Panc1 (cell line): Measurements from ENCODE around the gene CMTM3. TPM values are rescaled to one million over a fixed set of nuclear protein-coding genes. Genes with fewer than 3 reads are reported as not detected.

Experiments used
- ATAC-seq: fragments of 200-7000 bp; cut with Tn5 transposase; 2 replicates; pipeline ENCODE4 v1.9.1; 2020; ENCODE audit warnings: mild to moderate bottlenecking, moderate library complexity
- BruUV-seq: library from RNA; stranded (reverse); fragments of 400-500 nt; replicated peaks from 2 replicates; lab custom pipeline; 2021; lab: Mats Ljungman, UMichigan
- CTCF ChIA-PET: fragments of 300-600 bp; sonication (Branson Sonifier 250); formaldehyde crosslinking; loops from one replicate; lab custom pipeline; 2022; ENCODE audit warnings: antibody characterized with exemption; lab: Charles Lee
- POLR2A ChIA-PET: fragments of 300-600 bp; sonication (Branson Sonifier 250); formaldehyde crosslinking; loops from one replicate; lab custom pipeline; 2022; ENCODE audit warnings: antibody characterized with exemption; lab: Charles Lee
- DNase-seq: peaks from one replicate; pipeline ENCODE4 v3.0.0-alpha.2; 2010; ENCODE audit warnings: low read depth, low spot score
- H3K27ac ChIP-seq: 2 replicates; pipeline ENCODE4 v1.5.1; 2011; ENCODE audit warnings: mild to moderate bottlenecking, low read length, inconsistent platforms
- H3K27me3 ChIP-seq: fragments of 200-500 bp; sonication (Bioruptor generic); 2 replicates; pipeline ENCODE4 v1.6.0; 2014; ENCODE audit warnings: low read length, inconsistent platforms; ENCODE audit not compliant: control insufficient read depth, insufficient read depth
- H3K36me3 ChIP-seq: fragments of 200-500 bp; sonication (Bioruptor generic); 2 replicates; pipeline ENCODE4 v1.5.1; 2014; ENCODE audit warnings: inconsistent platforms, mild to moderate bottlenecking, low read length, moderate library complexity; ENCODE audit not compliant: control insufficient read depth, insufficient read depth
- H3K4me1 ChIP-seq: 2 replicates; pipeline ENCODE4 v1.5.1; 2011; ENCODE audit warnings: inconsistent platforms, mild to moderate bottlenecking, low read length, moderate library complexity; ENCODE audit not compliant: control insufficient read depth, insufficient read depth
- H3K4me3 ChIP-seq, 2 experiments: 2 replicates each; pipeline ENCODE4 v1.5.1; 2011 to 2012; ENCODE audit warnings: low read depth in 2 of 2, low read length in 2 of 2, mild to moderate bottlenecking in 2 of 2, inconsistent platforms in 1 of 2, moderate library complexity in 1 of 2
- H3K9me3 ChIP-seq: fragments of 200-500 bp; sonication (Bioruptor generic); 2 replicates; pipeline ENCODE4 v1.5.1; 2014; ENCODE audit warnings: low read depth, mild to moderate bottlenecking, inconsistent platforms, low read length, moderate library complexity; ENCODE audit not compliant: control insufficient read depth, insufficient read depth
- POLR2AphosphoS5 ChIP-seq: IDR thresholded peaks from 2 replicates; pipeline ENCODE4 v1.6.1; 2012; ENCODE audit warnings: mild to moderate bottlenecking, low read depth, low read length, moderate library complexity
- SIN3A ChIP-seq: IDR thresholded peaks from 2 replicates; pipeline ENCODE4 v1.6.1; 2012; ENCODE audit warnings: low read depth, mild to moderate bottlenecking, low read length, moderate library complexity, borderline replicate concordance; ENCODE audit not compliant: insufficient read depth
- TCF7L2 ChIP-seq: IDR thresholded peaks from 2 replicates; pipeline ENCODE4 v1.6.1; 2011; ENCODE audit warnings: mild to moderate bottlenecking, low read depth, low read length, inconsistent platforms
- in situ Hi-C: cut with HindIII; loops from 2 replicates; pipeline ENCODE4 v1.10.0; 2016; ENCODE audit warnings: low sequenced_read_pairs, low pct_unique_long_range_greater_than_20kb
- intact Hi-C: fragments of 100-400 bp; cut with micrococcal nuclease; formaldehyde crosslinking; loops from one replicate; pipeline ENCODE4 v1.10.0; 2022; ENCODE audit not compliant: unreplicated experiment
- total RNA-seq: library from RNA; stranded (reverse); gene quantifications from one replicate; pipeline ENCODE4 v1.2.1, GENCODE V29; 2021; ENCODE audit not compliant: unreplicated experiment
- TF ChIP-seq, protein P1 (sequence below): fragments of 450-650 bp; IDR thresholded peaks from 2 replicates; pipeline ENCODE4 v1.5.1; 2017; ENCODE audit warnings: mild to moderate bottlenecking
- TF ChIP-seq, protein P2 (sequence below), 2 experiments: IDR thresholded peaks; 2 replicates each; pipeline ENCODE4 v1.6.1; 2011 to 2012; ENCODE audit warnings: low read depth in 2 of 2, control low read depth in 1 of 2, low read length in 1 of 2, mild to moderate bottlenecking in 1 of 2, moderate library complexity in 1 of 2; ENCODE audit not compliant: insufficient read depth in 1 of 2

Gene CMTM3
- total RNA-seq, 1 experiment from 2014 or later = 45.8 TPM

DNA sequence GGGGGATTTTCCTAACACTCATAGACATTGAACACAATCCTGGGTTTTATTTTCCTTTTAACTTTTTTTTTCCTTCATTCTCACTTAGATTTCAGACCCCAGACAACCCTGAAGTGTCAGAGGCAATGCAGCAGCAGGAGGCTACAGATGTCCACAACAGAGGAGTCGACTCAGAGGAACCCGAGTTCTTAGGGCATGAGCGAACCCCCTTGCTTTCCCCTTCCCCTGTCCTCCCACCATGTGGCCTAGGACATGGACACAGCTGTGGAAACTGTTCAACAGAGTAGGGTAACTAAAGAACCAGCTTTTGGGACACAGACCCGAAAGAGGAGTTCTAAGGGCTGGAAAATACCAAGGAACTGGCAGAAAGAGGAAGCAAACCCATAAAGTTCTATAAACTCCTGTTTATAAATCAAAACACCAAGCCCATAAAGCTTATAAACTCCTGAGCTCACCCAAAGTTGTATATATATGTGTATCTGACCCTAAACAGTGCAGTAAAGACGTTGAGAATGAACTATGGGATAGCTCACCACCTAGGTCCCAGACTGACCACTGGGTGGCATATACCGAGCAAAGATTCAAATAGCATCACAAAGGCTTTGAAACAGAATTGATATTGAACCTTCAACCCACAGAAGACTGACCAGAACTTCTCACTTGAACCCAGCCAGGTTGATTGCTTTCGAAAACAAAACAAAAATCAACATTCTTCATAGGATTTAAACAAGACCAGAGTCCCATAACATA lies 58.1 kb downstream of the CMTM3 start:
- intact Hi-C loops = no loop called here
- ChIA-PET CTCF (interaction anchor here (0.6 to 2.8 kb wide), 6 partner anchors 11 to 210 kb away, joined by 4 to 16 read pairs (median 6); partner anchors contain the start of gene CMTM4), POLR2A (interaction anchor here (0.5 to 0.6 kb wide), 2 partner anchors 52 to 205 kb away, joined by 3 to 12 read pairs; no protein-coding TSS in a partner anchor)
- Histone ChIP-seq H3K4me1 (peaks cover 31% of the 10 kb centered on the region), H3K27me3 (no peaks in the 10 kb centered on the region), H3K36me3 (no peaks in the 10 kb centered on the region), H3K27ac (peak overlapping the region; percentile 84), H3K4me3 (no peak overlapping the region), H3K9me3 (no peaks in the 10 kb centered on the region)
- BruUV-seq = no TSS peak
- ATAC-seq = peak; percentile 84
- DNase-seq = no peak
- in situ Hi-C loops = no loop called here
- TF ChIP-seq SIN3A (no peak), POLR2AphosphoS5 (no peak), TCF7L2 (no peak)
- TF ChIP-seq, protein P1, sequence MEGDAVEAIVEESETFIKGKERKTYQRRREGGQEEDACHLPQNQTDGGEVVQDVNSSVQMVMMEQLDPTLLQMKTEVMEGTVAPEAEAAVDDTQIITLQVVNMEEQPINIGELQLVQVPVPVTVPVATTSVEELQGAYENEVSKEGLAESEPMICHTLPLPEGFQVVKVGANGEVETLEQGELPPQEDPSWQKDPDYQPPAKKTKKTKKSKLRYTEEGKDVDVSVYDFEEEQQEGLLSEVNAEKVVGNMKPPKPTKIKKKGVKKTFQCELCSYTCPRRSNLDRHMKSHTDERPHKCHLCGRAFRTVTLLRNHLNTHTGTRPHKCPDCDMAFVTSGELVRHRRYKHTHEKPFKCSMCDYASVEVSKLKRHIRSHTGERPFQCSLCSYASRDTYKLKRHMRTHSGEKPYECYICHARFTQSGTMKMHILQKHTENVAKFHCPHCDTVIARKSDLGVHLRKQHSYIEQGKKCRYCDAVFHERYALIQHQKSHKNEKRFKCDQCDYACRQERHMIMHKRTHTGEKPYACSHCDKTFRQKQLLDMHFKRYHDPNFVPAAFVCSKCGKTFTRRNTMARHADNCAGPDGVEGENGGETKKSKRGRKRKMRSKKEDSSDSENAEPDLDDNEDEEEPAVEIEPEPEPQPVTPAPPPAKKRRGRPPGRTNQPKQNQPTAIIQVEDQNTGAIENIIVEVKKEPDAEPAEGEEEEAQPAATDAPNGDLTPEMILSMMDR = peak; percentile 73
- TF ChIP-seq, protein P2, sequence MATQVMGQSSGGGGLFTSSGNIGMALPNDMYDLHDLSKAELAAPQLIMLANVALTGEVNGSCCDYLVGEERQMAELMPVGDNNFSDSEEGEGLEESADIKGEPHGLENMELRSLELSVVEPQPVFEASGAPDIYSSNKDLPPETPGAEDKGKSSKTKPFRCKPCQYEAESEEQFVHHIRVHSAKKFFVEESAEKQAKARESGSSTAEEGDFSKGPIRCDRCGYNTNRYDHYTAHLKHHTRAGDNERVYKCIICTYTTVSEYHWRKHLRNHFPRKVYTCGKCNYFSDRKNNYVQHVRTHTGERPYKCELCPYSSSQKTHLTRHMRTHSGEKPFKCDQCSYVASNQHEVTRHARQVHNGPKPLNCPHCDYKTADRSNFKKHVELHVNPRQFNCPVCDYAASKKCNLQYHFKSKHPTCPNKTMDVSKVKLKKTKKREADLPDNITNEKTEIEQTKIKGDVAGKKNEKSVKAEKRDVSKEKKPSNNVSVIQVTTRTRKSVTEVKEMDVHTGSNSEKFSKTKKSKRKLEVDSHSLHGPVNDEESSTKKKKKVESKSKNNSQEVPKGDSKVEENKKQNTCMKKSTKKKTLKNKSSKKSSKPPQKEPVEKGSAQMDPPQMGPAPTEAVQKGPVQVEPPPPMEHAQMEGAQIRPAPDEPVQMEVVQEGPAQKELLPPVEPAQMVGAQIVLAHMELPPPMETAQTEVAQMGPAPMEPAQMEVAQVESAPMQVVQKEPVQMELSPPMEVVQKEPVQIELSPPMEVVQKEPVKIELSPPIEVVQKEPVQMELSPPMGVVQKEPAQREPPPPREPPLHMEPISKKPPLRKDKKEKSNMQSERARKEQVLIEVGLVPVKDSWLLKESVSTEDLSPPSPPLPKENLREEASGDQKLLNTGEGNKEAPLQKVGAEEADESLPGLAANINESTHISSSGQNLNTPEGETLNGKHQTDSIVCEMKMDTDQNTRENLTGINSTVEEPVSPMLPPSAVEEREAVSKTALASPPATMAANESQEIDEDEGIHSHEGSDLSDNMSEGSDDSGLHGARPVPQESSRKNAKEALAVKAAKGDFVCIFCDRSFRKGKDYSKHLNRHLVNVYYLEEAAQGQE (IDR thresholded peaks at IDR 0.05; ENCODE audit: insufficient read depth in 1 of 2, low read depth in 2 of 2, low read length in 1 of 2) = no peak

Other genes starting within 250 kb of the CMTM3 start
- gene CDH5, start 238.0 kb upstream of the CMTM3 start, total RNA-seq = 0.18 TPM
- gene BEAN1, start 177.4 kb upstream of the CMTM3 start, total RNA-seq = not detected
- 17.1 TPM for gene TK2, start 54.6 kb upstream of the CMTM3 start, total RNA-seq
- gene CKLF, start 52.1 kb upstream of the CMTM3 start, total RNA-seq = 88.1 TPM
- 7.1 TPM for gene CMTM1, start 38.3 kb upstream of the CMTM3 start, total RNA-seq
- gene CMTM2, start 25.2 kb upstream of the CMTM3 start, total RNA-seq = not detected
- gene CMTM4, start 92.0 kb downstream of the CMTM3 start, total RNA-seq = 51.9 TPM
- gene DYNC1LI2, start 146.9 kb downstream of the CMTM3 start, total RNA-seq = 103 TPM
- gene TERB1, start 196.9 kb downstream of the CMTM3 start, total RNA-seq = not detected
- gene NAE1, start 226.3 kb downstream of the CMTM3 start, total RNA-seq = 70.7 TPM
- gene CA7, start 239.7 kb downstream of the CMTM3 start, total RNA-seq = not detected